Activated CD8-positive, alpha-beta memory T cell treated with anti-CD3 and anti-CD28 coated beads, Interleukin-2, amount 50 U/mL, for 1 hour (primary cell): Measurements from ENCODE around the gene PROCA1.
A peak's percentile ranks its signal among the peaks of the same experiment; 100 is the strongest.
"Not testable (repeated sequence)": the region's sequence is repeated elsewhere in the genome, so short reads cannot be mapped to it uniquely, and the experiment has no call there.

ENCODE experiments used
- DNase-seq: peaks from one replicate; pipeline ENCODE4 v3.0.0-alpha.2; 2020; ENCODE audit errors: extremely low read depth

PROCA1 gene

DNA sequence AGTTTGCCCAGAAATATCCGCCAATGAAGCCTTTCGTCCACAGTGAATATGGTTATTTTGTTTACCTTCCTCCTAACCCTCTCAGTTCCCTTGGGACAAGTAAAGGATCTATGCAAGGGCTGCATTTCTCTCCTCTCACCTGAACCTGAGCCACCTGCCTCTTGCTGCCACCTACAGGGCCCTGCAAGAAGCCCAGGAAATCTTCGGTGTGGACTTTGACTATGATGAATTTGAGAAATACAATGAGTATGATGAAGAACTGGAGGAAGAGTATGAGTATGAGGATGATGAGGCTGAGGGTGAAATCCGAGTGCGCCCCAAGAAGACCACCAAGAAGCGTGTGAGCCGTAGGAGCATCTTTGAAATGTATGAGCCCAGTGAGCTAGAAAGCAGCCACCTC is 35.7 kb downstream of the PROCA1 start:
- DNase-seq: no peak

DNA sequence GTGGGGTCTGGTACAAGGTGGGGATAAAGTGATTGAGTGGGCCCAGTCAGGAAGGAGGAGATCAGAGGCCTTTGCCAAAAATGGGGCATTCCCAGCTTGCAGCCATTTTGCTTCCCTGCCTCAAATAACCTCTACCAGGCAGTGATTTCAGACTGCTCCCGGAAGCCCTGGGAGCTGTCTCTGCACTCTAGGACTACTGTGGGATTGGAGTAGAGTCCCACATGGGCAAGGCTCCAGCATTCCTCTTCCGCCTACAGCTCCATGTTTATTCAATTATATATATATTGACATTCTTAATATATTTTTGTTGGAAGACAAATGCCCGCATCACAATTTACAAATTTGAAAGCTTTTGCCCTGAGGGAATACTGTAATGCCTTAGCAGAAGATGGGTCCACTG is 36.2 kb downstream of the PROCA1 start:
- no peak for DNase-seq

DNA sequence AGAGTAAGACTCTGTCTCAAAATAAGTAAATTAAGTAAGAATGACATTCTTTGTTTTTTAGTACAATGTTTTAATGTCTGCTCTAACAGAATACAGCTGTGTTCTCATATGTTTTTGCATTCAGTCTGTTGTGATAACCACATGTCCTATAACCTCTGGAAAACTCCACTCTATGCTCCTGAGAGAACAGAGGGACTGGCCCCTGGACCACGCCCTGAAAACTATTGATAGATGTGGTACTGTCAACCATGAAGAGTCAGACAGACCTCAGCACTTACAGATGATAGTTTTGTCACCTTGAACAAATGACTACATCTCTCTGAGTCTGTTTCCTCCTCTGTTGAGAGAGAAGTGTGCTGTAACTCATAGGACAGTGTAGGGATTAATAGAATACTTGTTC is 41.8 kb downstream of the PROCA1 start:
- DNase-seq: no peak

DNA sequence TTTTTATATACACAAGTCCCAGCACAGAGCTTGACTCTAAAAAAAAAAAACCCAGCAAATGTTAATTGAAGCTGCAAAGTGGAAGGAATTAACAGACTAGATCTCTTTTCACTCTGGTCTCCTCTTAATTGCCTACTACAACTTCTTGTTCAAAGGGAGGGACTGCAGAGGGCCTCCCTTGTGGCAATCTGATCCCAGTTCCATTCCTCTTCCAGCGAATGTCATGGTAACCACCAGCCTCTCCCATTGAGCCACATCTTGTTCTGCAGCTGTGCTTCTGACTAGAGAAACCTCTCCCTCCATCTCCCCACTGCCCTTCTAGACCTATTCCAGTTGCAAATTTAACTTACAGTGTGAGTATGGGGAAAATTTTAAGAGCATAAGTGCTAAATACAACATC is 43.8 kb downstream of the PROCA1 start:
- no peak for DNase-seq

DNA sequence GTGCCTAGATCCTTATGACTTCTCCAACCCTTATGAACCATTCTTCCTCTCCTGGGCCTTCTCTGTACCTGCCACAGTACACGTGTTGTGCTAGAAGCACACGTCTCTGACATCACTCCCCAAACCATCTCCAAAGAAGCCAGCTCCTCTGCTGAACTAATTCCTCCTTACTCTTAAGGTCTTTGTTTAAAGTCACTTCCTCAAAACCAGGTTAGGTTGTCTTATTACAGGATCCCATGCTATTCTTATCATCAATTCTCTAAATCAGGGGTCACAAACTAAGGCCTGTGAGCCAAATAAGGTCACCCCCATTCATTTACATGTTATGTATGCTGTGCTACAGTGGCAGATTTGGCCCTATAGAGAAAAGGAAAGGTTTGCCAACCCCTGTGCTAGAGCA is 45.7 kb downstream of the PROCA1 start:
- DNase-seq: no peak

DNA sequence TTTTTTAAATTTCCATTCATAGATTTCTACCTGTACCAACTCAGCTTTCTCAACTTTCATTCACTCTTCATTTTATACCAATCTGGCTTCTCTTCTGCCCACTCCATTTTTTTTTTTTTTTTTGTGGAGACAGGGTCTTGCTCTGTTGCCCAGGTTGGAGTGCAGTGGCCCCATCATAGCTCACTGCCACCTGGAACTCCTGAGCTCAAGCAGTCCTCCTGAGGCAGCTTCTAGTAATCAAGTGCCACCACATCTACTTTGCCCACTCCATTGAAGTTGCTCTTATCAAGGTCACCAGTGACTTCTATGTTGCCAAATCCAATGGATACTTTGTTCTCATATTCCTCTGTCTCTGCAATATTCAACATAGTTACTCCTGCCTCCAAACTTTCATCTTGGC is 48.0 kb downstream of the PROCA1 start:
- DNase-seq: no peak

DNA sequence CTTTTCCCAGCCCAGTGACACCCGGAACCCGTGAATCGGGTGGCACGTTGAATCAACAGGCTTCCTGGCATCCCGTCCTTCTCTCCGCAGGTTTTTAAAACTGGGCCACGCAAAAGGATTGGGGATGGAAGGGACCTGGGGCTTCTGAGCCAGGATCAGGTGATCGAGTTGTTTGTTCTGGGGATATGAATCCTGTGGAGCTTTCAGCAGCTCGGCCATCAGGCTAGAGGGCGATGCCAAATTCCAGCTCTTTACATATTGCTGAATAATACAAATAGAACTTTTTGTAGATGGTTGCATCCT is 49.2 kb downstream of the PROCA1 start:
- DNase-seq: no peak

DNA sequence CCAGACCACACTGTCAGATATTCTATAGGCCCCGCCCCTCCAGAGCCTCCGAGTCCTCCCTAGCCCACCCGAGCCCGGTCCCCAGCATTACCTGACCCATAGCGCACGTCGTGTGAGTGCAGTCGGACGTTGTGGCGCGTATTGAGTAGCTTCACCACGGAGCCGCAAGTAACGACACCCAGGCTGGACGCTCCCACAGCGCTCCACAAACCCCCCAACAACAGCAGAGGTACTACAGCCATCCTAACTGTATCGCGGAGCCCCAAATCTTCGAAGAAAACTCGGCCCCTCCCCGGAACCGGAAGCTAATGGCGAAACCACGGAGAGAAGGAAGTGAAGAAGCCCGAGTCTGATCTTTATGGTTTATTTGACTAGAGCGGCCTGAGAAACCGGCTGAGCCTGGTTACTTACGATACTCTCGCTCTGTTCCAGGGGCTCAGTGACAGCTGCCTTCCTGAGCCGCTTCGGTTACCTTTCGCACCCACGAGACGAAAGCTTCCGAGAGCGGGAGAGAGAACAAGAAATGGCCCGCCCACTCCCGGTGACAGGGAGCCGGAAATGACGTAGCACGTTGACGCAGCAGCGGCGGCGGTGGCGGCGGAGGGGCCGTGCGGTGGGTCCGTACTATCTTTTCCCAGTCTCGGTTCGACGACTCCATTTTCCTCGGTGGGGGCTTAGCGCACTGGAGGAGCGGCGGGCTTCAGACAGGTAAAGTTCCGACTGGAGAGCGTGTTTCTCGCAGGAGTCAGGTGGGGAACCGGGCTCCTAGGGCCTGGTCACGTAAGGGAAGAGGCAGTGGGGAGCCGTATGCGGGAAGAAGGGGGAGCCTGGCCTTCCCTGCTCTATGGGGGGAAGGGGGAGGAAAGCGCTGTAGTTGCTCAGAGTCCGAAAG is 49.8 kb downstream of the PROCA1 start, which contains the start of the genes SDF2 and SUPT6H:
SDF2 (minus strand) TSS at position 272 of the 892 bp plus-strand sequence; CDS start at position 242, 30 bp downstream.
SUPT6H (plus strand) TSS at position 571 of the 892 bp plus-strand sequence. CDS start 11,197 bp downstream, outside the sequence.
- peak; percentile 82 for DNase-seq

DNA sequence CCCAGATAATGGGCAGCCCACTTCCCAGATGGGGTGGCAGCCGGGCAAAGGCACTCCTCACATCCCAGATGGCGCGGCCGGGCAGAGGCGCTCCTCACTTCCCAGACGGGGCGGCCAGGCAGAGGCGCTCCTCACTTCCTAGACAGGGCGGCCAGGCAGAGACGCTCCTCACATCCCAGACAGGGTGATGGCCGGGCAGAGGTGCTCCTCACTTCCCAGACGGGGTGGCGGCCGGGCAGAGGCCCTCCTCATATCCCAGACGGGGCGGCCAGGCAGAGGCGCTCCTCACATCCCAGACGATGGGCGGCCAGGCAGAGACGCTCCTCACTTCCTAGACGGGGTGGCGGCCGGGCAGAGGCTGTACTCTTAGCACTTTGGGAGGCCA is 52.2 kb downstream of the PROCA1 start:
- not testable (repeated sequence) for DNase-seq

DNA sequence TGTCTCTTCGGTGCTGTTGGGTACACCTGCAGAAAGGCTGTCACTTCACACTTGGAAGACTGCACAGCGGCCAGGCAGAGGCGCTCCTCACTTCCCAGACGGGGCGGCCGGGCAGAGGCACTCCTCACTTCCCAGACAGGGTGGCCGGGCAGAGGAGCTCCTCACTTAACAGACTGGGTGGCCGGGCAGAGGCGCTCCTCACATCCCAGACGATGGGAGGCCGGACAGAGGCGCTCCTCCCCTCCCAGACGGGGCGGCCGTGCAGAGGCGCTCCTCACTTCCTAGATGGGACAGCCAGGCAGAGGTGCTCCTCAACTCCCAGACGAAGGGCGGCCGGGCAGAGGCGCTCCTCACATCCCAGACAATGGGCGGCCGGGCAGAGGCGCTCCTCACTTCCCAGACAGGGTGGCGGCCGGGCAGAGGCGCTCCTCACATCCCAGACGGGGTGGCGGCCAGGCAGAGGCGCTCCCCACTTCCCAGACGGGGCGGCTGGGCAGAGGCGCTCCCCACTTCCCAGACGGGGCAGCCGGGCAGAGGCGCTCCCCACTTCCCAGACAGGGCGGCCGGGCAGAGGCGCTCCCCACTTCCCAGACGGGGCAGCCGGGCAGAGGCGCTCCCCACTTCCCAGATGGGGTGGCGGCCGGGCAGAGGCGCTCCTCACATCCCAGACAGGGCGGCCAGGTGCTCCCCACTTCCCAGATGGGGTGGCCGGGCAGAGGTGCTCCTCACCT is 52.8 kb downstream of the PROCA1 start:
- DNase-seq: not testable (repeated sequence)

DNA sequence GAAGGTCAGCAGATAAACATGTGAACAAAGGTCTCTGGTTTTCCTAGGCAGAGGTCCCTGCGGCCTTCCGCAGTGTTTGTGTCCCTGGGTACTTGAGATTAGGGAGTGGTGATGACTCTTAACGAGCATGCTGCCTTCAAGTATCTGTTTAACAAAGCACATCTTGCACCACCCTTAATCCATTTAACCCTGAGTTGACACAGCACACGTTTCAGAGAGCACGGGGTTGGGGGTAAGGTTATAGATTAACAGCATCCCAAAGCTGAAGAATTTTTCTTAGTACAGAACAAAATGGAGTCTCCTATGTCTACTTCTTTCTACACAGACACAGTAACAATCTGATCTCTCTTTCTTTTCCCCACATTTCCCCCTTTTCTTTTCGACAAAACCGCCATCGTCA is 53.3 kb downstream of the PROCA1 start:
- not testable (repeated sequence) for DNase-seq

DNA sequence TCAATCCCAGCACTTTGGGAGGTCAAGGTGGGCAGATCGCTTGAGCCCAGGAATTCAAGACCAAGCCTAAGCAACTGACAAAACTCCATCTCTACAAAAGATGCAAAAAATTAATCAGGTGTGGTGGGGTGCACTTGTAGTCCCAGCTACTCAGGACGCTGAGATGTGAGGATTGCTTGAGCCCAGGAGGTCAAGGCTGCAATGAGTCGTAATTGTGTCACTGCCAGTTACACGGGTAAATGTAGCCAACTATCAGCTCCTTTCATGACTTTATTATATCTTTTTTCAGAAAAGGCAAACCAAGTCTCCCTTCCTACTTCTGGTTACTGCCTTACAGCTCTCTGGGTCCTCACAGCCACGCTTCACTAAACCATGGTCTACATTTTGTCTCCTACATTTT is 53.9 kb downstream of the PROCA1 start:
- DNase-seq: no peak

DNA sequence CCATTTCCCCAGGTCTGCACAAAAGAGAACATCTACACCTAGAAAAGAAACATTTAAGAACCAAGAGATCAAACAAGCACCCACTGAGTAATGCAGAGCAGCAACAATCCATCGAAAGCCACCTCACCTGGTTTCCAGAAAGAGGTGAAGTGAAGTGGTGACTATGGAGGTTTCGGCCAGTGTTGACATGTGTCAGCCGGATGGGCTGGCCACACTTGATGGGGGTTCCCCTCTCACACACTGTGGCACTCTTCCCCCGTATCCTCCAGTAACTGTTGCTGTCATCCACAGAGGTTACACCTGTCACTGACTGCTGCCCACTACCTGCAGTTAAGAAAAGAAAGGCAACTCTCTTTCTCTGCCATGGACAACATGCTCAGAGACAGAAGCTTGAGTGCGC is 56.5 kb downstream of the PROCA1 start:
- DNase-seq: no peak
